Subcutaneous abdominal adipose tissue (tissue), 5 donors: Measurements from ENCODE around the gene POFUT2.

Experiments used
- H3K27ac ChIP-seq: one replicate; pipeline ENCODE4 v1.7.0; 2013; ENCODE audit warnings: low read depth, mild to moderate bottlenecking, inconsistent platforms, low read length, moderate library complexity
- H3K27me3 ChIP-seq, 5 donors: one replicate each; pipeline ENCODE4 v1.7.0; 2013; ENCODE audit warnings: low read length in 5 of 5, inconsistent platforms in 1 of 5; ENCODE audit not compliant: control insufficient read depth in 5 of 5, insufficient read depth in 4 of 5
- H3K36me3 ChIP-seq, 5 donors: one replicate each; pipeline ENCODE4 v1.7.0; 2013; ENCODE audit warnings: low read length in 5 of 5; ENCODE audit not compliant: control insufficient read depth in 5 of 5, insufficient read depth in 5 of 5
- H3K4me1 ChIP-seq, 5 donors: one replicate each; pipeline ENCODE4 v1.7.0; 2013; ENCODE audit warnings: low read length in 5 of 5, mild to moderate bottlenecking in 3 of 5, moderate library complexity in 1 of 5; ENCODE audit not compliant: control insufficient read depth in 5 of 5, insufficient read depth in 5 of 5
- H3K4me3 ChIP-seq, 5 donors: one replicate each; pipeline ENCODE4 v1.7.0; 2013; ENCODE audit warnings: low read length in 5 of 5, low read depth in 1 of 5
- H3K9ac ChIP-seq, 5 donors: one replicate each; pipeline ENCODE4 v1.7.0; 2013; ENCODE audit warnings: low read length in 5 of 5, mild to moderate bottlenecking in 4 of 5, moderate library complexity in 3 of 5
- H3K9me3 ChIP-seq, 5 donors: one replicate each; pipeline ENCODE4 v1.7.0; 2013; ENCODE audit warnings: low read length in 5 of 5; ENCODE audit not compliant: control insufficient read depth in 5 of 5
- donor health status: healthy.
- donor health status: healthy.
- donor health status: healthy.
- donor health status: healthy.
- donor health status: healthy.

POFUT2 gene

DNA sequence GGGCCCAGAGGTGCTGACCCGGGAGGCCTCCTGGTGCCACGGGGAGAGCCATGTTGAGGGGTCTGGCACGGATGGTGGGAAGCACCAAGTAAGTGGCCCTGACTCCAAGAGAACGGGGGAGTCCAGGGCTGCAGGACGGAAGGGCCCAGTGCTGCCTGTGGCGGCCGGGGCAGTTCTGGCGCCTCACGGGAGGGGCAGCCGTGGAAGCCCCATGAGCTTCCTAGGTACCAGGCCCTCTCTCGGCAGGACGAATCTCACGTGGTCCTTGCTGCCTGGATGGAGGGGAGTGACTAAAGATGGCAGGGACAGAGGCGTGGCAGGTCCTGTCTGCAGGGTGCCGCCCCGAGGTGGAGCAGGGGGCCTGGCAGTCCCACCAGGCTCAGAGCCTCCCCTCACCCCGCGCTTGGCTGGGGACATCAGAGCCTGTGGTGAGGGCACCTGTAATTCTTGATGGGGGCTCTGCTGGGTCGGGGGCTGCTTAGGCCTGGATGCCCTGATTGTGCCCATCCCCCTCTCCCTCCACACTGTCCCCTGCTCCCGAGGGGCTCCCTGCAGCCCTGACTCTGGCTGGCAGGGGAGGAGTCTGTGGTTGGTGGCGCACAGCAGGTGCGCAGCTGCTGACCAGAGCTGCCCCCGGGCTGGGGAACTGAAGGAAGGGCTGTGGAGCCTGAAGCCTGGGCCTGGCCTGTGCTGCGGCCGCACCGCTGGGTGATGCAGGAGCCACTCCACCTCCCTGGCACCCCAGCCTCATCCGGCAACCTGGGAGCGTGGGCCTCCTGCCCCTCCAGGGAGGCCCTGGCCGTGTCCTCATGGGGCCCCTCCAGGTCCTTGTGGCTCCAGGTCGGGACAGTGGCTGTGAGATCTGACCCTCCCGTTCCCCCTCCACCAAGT, 31.4 kb downstream of the POFUT2 start:
- Histone ChIP-seq H3K9ac (no peak overlapping the region), H3K4me3 (no peak overlapping the region), H3K4me1 (peaks cover 0 to 5% (median 2%) of the 10 kb centered on the region in 5 donors), H3K27me3 (peaks cover 38 to 51% (median 41%) of the 10 kb centered on the region in 5 donors), H3K27ac (no peak overlapping the region), H3K9me3 (no peaks in the 10 kb centered on the region), H3K36me3 (no peaks in the 10 kb centered on the region)

DNA sequence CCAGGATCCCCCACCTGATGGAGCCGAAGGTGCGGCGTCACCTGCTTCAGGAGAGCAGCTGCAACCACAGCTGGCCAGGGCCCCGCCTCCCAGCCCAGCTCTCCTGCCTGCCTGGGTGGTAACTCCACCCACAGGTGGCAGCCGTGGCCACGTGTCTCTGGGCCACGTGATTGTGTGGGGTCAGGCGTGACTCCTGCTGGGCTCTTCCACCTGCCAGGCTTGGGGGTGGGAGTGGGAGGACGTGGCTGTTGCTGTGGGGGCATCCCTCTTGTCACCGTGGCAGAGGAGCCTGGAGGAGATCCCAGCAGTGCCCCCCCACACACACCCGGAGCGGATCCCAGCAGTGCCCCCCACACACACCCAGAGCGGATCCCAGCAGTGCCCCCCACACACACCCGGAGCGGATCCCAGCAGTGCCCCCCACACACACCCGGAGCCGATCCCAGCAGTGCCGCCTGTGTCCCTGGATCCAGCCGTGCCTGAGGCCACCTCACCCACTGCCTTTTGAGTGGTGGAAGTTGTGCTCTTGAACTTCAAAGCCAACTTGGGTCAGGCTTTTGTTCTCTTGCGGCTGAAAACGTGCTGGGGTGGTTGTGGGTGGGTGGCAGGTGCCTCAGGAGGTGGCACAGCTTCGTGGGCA, 32.2 kb downstream of the POFUT2 start:
- peaks cover 38 to 51% (median 41%) of the 10 kb centered on the region in 5 donors for H3K27me3 ChIP-seq
- H3K9me3 ChIP-seq = peaks cover 0 to 2% (median 0%) of the 10 kb centered on the region in 5 donors
- no peak overlapping the region for H3K4me3 ChIP-seq
- H3K9ac ChIP-seq = no peak overlapping the region
- H3K36me3 ChIP-seq = no peaks in the 10 kb centered on the region
- H3K4me1 ChIP-seq = peaks cover 0 to 5% (median 2%) of the 10 kb centered on the region in 5 donors
- no peak overlapping the region for H3K27ac ChIP-seq

- peaks cover 38 to 51% (median 41%) of the 10 kb centered on the region in 5 donors for H3K27me3 ChIP-seq
These were observed 33.2 kb downstream of the POFUT2 start for GRCh38 chr21:45254460-45254930.

GRCh38 chr21:45253633-45254459, 33.8 kb downstream of the POFUT2 start:
- peaks cover 38 to 51% (median 41%) of the 10 kb centered on the region in 5 donors for H3K27me3 ChIP-seq
- no peak overlapping the region for H3K9ac ChIP-seq
- H3K36me3 ChIP-seq = no peaks in the 10 kb centered on the region
- peaks cover 2 to 8% (median 4%) of the 10 kb centered on the region in 5 donors for H3K4me1 ChIP-seq
- H3K4me3 ChIP-seq = no peak overlapping the region
- H3K9me3 ChIP-seq = peaks cover 0 to 2% (median 0%) of the 10 kb centered on the region in 5 donors
- H3K27ac ChIP-seq = no peak overlapping the region

More at GRCh38 chr21:45254460-45254930, 33.2 kb downstream of the POFUT2 start:
- Histone ChIP-seq H3K36me3 (no peaks in the 10 kb centered on the region), H3K4me3 (no peak overlapping the region), H3K4me1 (peaks cover 0 to 5% (median 2%) of the 10 kb centered on the region in 5 donors), H3K9me3 (peaks cover 0 to 2% (median 0%) of the 10 kb centered on the region in 5 donors), H3K27ac (no peak overlapping the region), H3K9ac (no peak overlapping the region)

DNA sequence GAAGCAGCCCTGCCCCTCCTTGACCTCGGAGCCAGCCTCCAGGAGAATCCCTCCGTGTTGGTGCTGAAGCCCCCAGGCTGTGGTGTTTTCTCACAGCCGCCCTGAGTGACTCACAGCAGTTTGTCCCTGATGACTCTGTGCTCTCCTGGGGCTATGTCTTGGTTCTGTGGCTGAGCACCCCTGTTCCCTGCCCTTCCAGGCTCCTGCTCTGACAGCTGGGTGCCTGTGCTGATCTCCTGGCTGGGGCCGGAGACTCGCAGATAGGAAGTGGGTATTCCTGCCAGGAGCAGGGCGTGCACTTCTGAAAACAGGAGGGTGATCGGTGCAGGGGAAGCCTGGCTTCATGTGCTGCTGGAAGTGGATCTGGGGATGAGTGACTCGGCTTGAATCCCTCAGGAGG, 34.5 kb downstream of the POFUT2 start:
- Histone ChIP-seq H3K9ac (no peak overlapping the region), H3K27ac (no peak overlapping the region), H3K4me1 (peaks cover 2 to 15% (median 10%) of the 10 kb centered on the region in 5 donors), H3K4me3 (no peak overlapping the region), H3K27me3 (peaks cover 38 to 48% (median 41%) of the 10 kb centered on the region in 5 donors), H3K9me3 (peaks cover 0 to 2% (median 0%) of the 10 kb centered on the region in 5 donors), H3K36me3 (no peaks in the 10 kb centered on the region)

DNA sequence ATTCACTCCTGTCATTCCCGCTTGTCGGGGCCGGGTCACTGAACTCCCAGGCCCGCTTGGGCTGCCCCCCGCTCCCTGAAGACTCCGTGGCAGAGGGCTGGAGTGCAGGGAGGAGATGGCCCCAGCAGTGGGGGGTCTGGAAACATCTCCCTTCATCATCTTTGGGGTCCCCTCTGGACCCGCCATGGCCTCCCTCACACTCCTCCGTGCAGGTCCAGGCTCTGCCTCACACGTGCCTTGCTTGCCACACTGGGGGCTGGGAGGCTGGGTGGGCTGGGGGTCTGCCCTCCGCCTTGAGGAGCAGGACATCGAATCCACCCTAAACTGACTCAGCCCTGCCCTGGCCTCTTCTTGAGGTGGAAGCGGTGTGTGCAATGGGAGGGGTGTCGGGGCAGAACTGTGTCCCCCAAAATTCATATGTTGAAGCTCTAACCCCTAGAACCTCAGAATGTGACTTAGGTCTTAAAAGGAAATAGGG, 35.2 kb downstream of the POFUT2 start:
- H3K27me3 ChIP-seq = peaks cover 32 to 43% (median 36%) of the 10 kb centered on the region in 5 donors
- H3K9ac ChIP-seq = no peak overlapping the region
- H3K36me3 ChIP-seq = no peaks in the 10 kb centered on the region
- peaks cover 0 to 2% (median 0%) of the 10 kb centered on the region in 5 donors for H3K9me3 ChIP-seq
- no peak overlapping the region for H3K4me3 ChIP-seq
- no peak overlapping the region for H3K27ac ChIP-seq
- H3K4me1 ChIP-seq = peaks cover 0 to 15% (median 10%) of the 10 kb centered on the region in 5 donors

DNA sequence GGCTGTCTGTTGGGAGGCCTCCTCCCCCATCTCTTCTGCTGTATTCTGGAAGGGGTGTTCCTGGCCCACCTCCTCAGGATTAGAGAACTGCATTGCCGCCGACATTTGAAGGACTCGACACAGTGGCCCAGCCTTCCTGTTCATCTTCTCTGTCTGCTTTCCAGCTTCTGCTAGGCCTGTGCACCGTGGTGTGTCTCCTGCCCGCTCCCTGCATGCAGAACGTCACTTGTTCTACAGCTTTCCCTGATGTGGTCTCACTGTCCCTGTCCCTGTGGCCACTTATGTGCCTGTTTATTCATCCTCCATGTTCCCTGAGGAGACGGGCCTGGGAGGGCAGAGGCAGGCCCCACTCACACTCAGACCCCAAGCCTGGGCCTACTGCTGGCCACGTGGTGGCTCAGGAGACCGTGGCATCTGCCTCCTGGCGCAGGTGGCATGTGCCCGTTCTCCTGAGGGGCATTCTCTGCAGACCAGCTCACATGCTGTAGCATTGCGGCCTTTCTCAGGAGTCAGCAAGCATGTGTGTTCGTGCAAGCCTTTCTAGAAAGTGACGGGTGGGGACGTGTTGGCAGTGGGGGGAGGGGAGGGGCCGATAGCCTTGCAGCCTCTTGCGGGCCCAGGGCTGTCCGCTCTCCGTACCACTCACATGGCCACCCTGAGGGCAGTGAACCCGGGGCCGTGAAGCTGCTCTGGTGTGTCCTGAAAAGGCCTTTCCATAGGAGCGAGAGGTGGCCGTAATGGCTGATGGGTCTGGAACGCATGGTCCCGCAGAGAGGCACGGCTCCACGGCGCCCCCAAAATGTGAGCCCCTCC, 35.9 kb downstream of the POFUT2 start:
- Histone ChIP-seq H3K36me3 (no peaks in the 10 kb centered on the region), H3K4me3 (no peak overlapping the region), H3K4me1 (peaks cover 0 to 15% (median 10%) of the 10 kb centered on the region in 5 donors), H3K9ac (no peak overlapping the region), H3K9me3 (peaks cover 0 to 2% (median 0%) of the 10 kb centered on the region in 5 donors), H3K27ac (no peak overlapping the region), H3K27me3 (peaks cover 26 to 36% (median 31%) of the 10 kb centered on the region in 5 donors)

- Histone ChIP-seq H3K9ac (no peak overlapping the region), H3K4me1 (peaks cover 0 to 15% (median 10%) of the 10 kb centered on the region in 5 donors), H3K27me3 (peaks cover 19 to 32% (median 28%) of the 10 kb centered on the region in 5 donors), H3K4me3 (no peak overlapping the region), H3K9me3 (peaks cover 0 to 2% (median 0%) of the 10 kb centered on the region in 5 donors), H3K36me3 (no peaks in the 10 kb centered on the region), H3K27ac (no peak overlapping the region)
These were observed 36.6 kb downstream of the POFUT2 start for GRCh38 chr21:45250914-45251634.
